Activated T-helper 2 cell treated with anti-CD3 and anti-CD28 coated beads, Interferon-gamma antibody, Interleukin-2, Interleukin-4, amounts not matched to agents 10 μg/mL and 5 μg/mL and 100 μg/mL, durations not matched to agents 14 hours and 24 hours and 36 hours (primary cell): Measurements from ENCODE around the gene PFN1. TPM values are rescaled to one million over a fixed set of nuclear protein-coding genes. Genes with fewer than 3 reads are reported as not detected.

Source experiments
- DNase-seq: peaks from one replicate; pipeline ENCODE4 v3.0.0; 2021; ENCODE audit warnings: low spot score
- H3K27ac Mint-ChIP-seq: one replicate; pipeline ENCODE4 v1.8.0; 2021; ENCODE audit warnings: mixed read lengths
- H3K27me3 Mint-ChIP-seq: one replicate; pipeline ENCODE4 v1.8.0; 2021; ENCODE audit warnings: low read depth, mixed read lengths
- H3K36me3 Mint-ChIP-seq: one replicate; pipeline ENCODE4 v1.8.0; 2021; ENCODE audit warnings: low read depth, mixed read lengths
- H3K4me1 Mint-ChIP-seq: one replicate; pipeline ENCODE4 v1.8.0; 2021; ENCODE audit warnings: low read depth, mixed read lengths
- H3K4me3 Mint-ChIP-seq: one replicate; pipeline ENCODE4 v1.8.0; 2021; ENCODE audit warnings: low read depth, mild to moderate bottlenecking, moderate library complexity, mixed read lengths
- H3K9me3 Mint-ChIP-seq: one replicate; pipeline ENCODE4 v1.8.0; 2021; ENCODE audit warnings: mixed read lengths
- intact Hi-C: fragments of 100-400 bp; cut with micrococcal nuclease; formaldehyde crosslinking; loops from one replicate; pipeline ENCODE4 v1.15.1; 2023
- total RNA-seq: library from RNA; stranded (reverse); gene quantifications from 2 replicates; pipeline ENCODE4 v1.2.3, GENCODE V29; 2022

Gene PFN1
- total RNA-seq, 1 donor from 2014 or later: 1,475 TPM

GRCh38 chr17:4973256-4974114, 25.2 kb upstream of the PFN1 start:
- no peak overlapping the region for H3K27ac Mint-ChIP-seq
- no peak overlapping the region for H3K4me3 Mint-ChIP-seq
- H3K9me3 Mint-ChIP-seq: no peaks in the 10 kb centered on the region
- H3K36me3 Mint-ChIP-seq: peaks cover 53% of the 10 kb centered on the region
- no peaks in the 10 kb centered on the region for H3K27me3 Mint-ChIP-seq
- intact Hi-C loops: no loop called here
- no peak for DNase-seq
- peaks cover 28% of the 10 kb centered on the region for H3K4me1 Mint-ChIP-seq

- H3K36me3 Mint-ChIP-seq: peaks cover 47% of the 10 kb centered on the region
- H3K27me3 Mint-ChIP-seq: no peaks in the 10 kb centered on the region
- intact Hi-C loops: no loop called here
- H3K4me1 Mint-ChIP-seq: peaks cover 28% of the 10 kb centered on the region
- no peak for DNase-seq
- H3K27ac Mint-ChIP-seq: no peak overlapping the region
- H3K9me3 Mint-ChIP-seq: no peaks in the 10 kb centered on the region
- H3K4me3 Mint-ChIP-seq: no peak overlapping the region
These were observed 24.4 kb upstream of the PFN1 start for GRCh38 chr17:4972752-4973151.

GRCh38 chr17:4972322-4972721, 24.0 kb upstream of the PFN1 start:
- Mint-ChIP-seq H3K36me3 (peaks cover 44% of the 10 kb centered on the region), H3K9me3 (no peaks in the 10 kb centered on the region), H3K27ac (no peak overlapping the region), H3K4me1 (peaks cover 28% of the 10 kb centered on the region), H3K4me3 (no peak overlapping the region), H3K27me3 (no peaks in the 10 kb centered on the region)
- intact Hi-C loops: no loop called here
- no peak for DNase-seq

- intact Hi-C loops: no loop called here
- Mint-ChIP-seq H3K4me1 (peaks cover 28% of the 10 kb centered on the region), H3K27ac (no peak overlapping the region), H3K36me3 (peaks cover 39% of the 10 kb centered on the region), H3K4me3 (no peak overlapping the region), H3K27me3 (no peaks in the 10 kb centered on the region), H3K9me3 (no peaks in the 10 kb centered on the region)
- DNase-seq: no peak
These were observed 23.5 kb upstream of the PFN1 start for GRCh38 chr17:4971826-4972225.

GRCh38 chr17:4970273-4970672, 21.9 kb upstream of the PFN1 start:
- H3K4me3 Mint-ChIP-seq: peak overlapping the region; percentile 6
- H3K36me3 Mint-ChIP-seq: peaks cover 43% of the 10 kb centered on the region
- no peak for DNase-seq
- H3K27ac Mint-ChIP-seq: no peak overlapping the region
- no peaks in the 10 kb centered on the region for H3K9me3 Mint-ChIP-seq
- peaks cover 34% of the 10 kb centered on the region for H3K4me1 Mint-ChIP-seq
- intact Hi-C loops: no loop called here
- H3K27me3 Mint-ChIP-seq: no peaks in the 10 kb centered on the region

GRCh38 chr17:4969551-4970173, 21.3 kb upstream of the PFN1 start:
- Mint-ChIP-seq H3K4me1 (peaks cover 35% of the 10 kb centered on the region), H3K27ac (no peak overlapping the region), H3K36me3 (peaks cover 40% of the 10 kb centered on the region), H3K9me3 (no peaks in the 10 kb centered on the region), H3K27me3 (no peaks in the 10 kb centered on the region), H3K4me3 (no peak overlapping the region)
- intact Hi-C loops: loop anchor here (2.0 kb wide), 1 partner anchor 17 kb away; the partner anchor contains the start of gene CAMTA2
- no peak for DNase-seq

- intact Hi-C loops: loop anchor here (2.0 kb wide), 1 partner anchor 18 kb away; the partner anchor contains the start of gene CAMTA2
- Mint-ChIP-seq H3K36me3 (peaks cover 34% of the 10 kb centered on the region), H3K9me3 (no peaks in the 10 kb centered on the region), H3K27ac (no peak overlapping the region), H3K4me1 (peaks cover 35% of the 10 kb centered on the region), H3K4me3 (no peak overlapping the region), H3K27me3 (no peaks in the 10 kb centered on the region)
- peak; percentile 22 for DNase-seq
These were observed 20.8 kb upstream of the PFN1 start for GRCh38 chr17:4969047-4969550.

- intact Hi-C loops: loop anchor here (2.0 kb wide), 1 partner anchor 18 kb away; the partner anchor contains the start of gene CAMTA2
- no peaks in the 10 kb centered on the region for H3K27me3 Mint-ChIP-seq
- peaks cover 29% of the 10 kb centered on the region for H3K36me3 Mint-ChIP-seq
- H3K27ac Mint-ChIP-seq: no peak overlapping the region
- peaks cover 35% of the 10 kb centered on the region for H3K4me1 Mint-ChIP-seq
- no peaks in the 10 kb centered on the region for H3K9me3 Mint-ChIP-seq
- no peak overlapping the region for H3K4me3 Mint-ChIP-seq
- DNase-seq: no peak
These were observed 20.2 kb upstream of the PFN1 start for GRCh38 chr17:4968486-4969046.

GRCh38 chr17:4967539-4968485, 19.5 kb upstream of the PFN1 start, which contains the start of gene SPAG7:
SPAG7 (minus strand) TSS chr17:4967817; CDS start chr17:4967804, 13 bp downstream.
- Mint-ChIP-seq H3K36me3 (peaks cover 26% of the 10 kb centered on the region), H3K27ac (peak within 1 kb of the TSS; percentile 72), H3K27me3 (no peaks in the 10 kb centered on the region), H3K9me3 (no peaks in the 10 kb centered on the region), H3K4me3 (no peak within 1 kb of the TSS), H3K4me1 (peaks cover 35% of the 10 kb centered on the region)
- intact Hi-C loops: loop anchor here (1.0 to 2.0 kb wide), 4 partner anchors 19 to 59 kb away; partner anchors contain the start of genes CAMTA2, PFN1, RNF167 and SLC25A11
- peak; percentile 94 for DNase-seq

GRCh38 chr17:4966844-4967538, 18.7 kb upstream of the PFN1 start:
- Mint-ChIP-seq H3K4me1 (peaks cover 35% of the 10 kb centered on the region), H3K27ac (peak overlapping the region; percentile 72)
- intact Hi-C loops: loop anchor here (1.0 to 2.0 kb wide), 3 partner anchors 19 to 58 kb away; partner anchors contain the start of genes PFN1, RNF167 and SLC25A11

GRCh38 chr17:4965311-4965986, 17.1 kb upstream of the PFN1 start:
- no peak overlapping the region for H3K27ac Mint-ChIP-seq
- DNase-seq: no peak
- H3K9me3 Mint-ChIP-seq: no peaks in the 10 kb centered on the region
- intact Hi-C loops: no loop called here
- H3K27me3 Mint-ChIP-seq: no peaks in the 10 kb centered on the region
- H3K4me3 Mint-ChIP-seq: peak overlapping the region; percentile 22
- H3K4me1 Mint-ChIP-seq: peaks cover 27% of the 10 kb centered on the region
- peaks cover 25% of the 10 kb centered on the region for H3K36me3 Mint-ChIP-seq

More at GRCh38 chr17:4966844-4967538, 18.7 kb upstream of the PFN1 start:
- DNase-seq: peak; percentile 97
- peaks cover 20% of the 10 kb centered on the region for H3K36me3 Mint-ChIP-seq
- no peak overlapping the region for H3K4me3 Mint-ChIP-seq
- no peaks in the 10 kb centered on the region for H3K27me3 Mint-ChIP-seq
- H3K9me3 Mint-ChIP-seq: no peaks in the 10 kb centered on the region
